ENCODE data around the gene IL5. TPM values are rescaled to one million over a fixed set of nuclear protein-coding genes. Genes with fewer than 3 reads are reported as not detected.

Gene IL5
- total RNA-seq, 4 donors from 2014 or later = not detected

GRCh38 chr5:132501961-132502931, 41.1 kb downstream of the IL5 start:
- Histone ChIP-seq H3K36me3 (no peaks in the 10 kb centered on the region), H3K4me1 (peaks cover 11 to 63% (median 22%) of the 10 kb centered on the region in 3 donors), H3K9me3 (no peaks in the 10 kb centered on the region), H3K27ac (peak overlapping the region in 3 of 4 donors; percentile 97 to 99 (median 98)), H3K27me3 (no peaks in the 10 kb centered on the region), H3K4me3 (no peak overlapping the region)
- no peak for ATAC-seq
- TF ChIP-seq EP300 (IDR thresholded peaks at IDR 0.05) (no peak), POLR2A (IDR thresholded peaks at IDR 0.05) (no peak), POLR2AphosphoS5 (IDR thresholded peaks at IDR 0.05) (no peak), CTCF (IDR thresholded peaks at IDR 0.05) (no peak)
- WGBS, 2 donors (ENCODE audit: low coverage in 1 of 2) = 68% methylated on average over 2 of the region's 10 CpGs; no CpG with 5 or more reads in 1 of the 2 donors

DNA sequence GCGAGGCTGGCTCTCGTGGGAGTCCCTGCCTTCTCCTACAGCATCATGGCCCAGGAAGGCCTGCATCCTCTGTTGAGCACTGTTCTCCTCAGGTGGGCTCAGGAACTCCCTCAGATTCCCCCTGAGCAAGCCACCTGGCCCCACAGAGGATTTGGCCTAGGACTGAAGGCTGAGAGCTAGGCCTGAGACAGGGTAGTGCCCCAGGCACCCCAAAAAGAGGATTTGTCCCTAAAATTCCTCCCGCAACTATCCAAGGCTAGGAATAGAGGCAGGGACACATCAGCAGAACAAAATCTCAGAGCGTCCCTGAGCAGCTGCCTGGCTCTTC, 41.7 kb downstream of the IL5 start:
- no peak for TF ChIP-seq CTCF (IDR thresholded peaks at IDR 0.05)
- TF ChIP-seq EP300 (IDR thresholded peaks at IDR 0.05) = no peak
- TF ChIP-seq POLR2A (IDR thresholded peaks at IDR 0.05) = no peak
- Histone ChIP-seq H3K36me3 (no peaks in the 10 kb centered on the region), H3K27ac (peak overlapping the region in 3 of 4 donors; percentile 97 to 99 (median 98)), H3K27me3 (no peaks in the 10 kb centered on the region), H3K4me3 (no peak overlapping the region), H3K4me1 (peaks cover 9 to 68% (median 26%) of the 10 kb centered on the region in 3 donors), H3K9me3 (no peaks in the 10 kb centered on the region)
- 0 to 64% methylated on average over 1 to 2 of the region's 4 CpGs for WGBS, 2 donors (ENCODE audit: low coverage in 1 of 2)
- no peak for ATAC-seq

GRCh38 chr5:132500931-132501628, 42.2 kb downstream of the IL5 start:
- peak overlapping the region in 3 of 4 donors; percentile 97 to 99 (median 98) for H3K27ac ChIP-seq

GRCh38 chr5:132500244-132500930, 42.9 kb downstream of the IL5 start:
- no peak for ATAC-seq
- H3K4me1 ChIP-seq = peaks cover 2 to 65% (median 20%) of the 10 kb centered on the region in 3 donors
- TF ChIP-seq CTCF (IDR thresholded peaks at IDR 0.05) (no peak), POLR2A (IDR thresholded peaks at IDR 0.05) (no peak), POLR2AphosphoS5 (IDR thresholded peaks at IDR 0.05) (no peak), EP300 (IDR thresholded peaks at IDR 0.05) (no peak)
- WGBS, 2 donors (ENCODE audit: low coverage in 1 of 2) = 100% methylated on average over 1 of the region's 6 CpGs; no CpG with 5 or more reads in 1 of the 2 donors
- H3K9me3 ChIP-seq = no peaks in the 10 kb centered on the region
- peak overlapping the region in 3 of 4 donors; percentile 97 to 99 (median 98) for H3K27ac ChIP-seq
- no peaks in the 10 kb centered on the region for H3K27me3 ChIP-seq
- no peak overlapping the region for H3K4me3 ChIP-seq
- H3K36me3 ChIP-seq = no peaks in the 10 kb centered on the region

More at GRCh38 chr5:132500931-132501628, 42.2 kb downstream of the IL5 start:
- no peak for ATAC-seq
- WGBS, 2 donors (ENCODE audit: low coverage in 1 of 2) = 70 to 80% methylated on average over 2 to 4 of the region's 6 CpGs
- Histone ChIP-seq H3K4me3 (no peak overlapping the region), H3K4me1 (peaks cover 7 to 67% (median 22%) of the 10 kb centered on the region in 3 donors), H3K36me3 (no peaks in the 10 kb centered on the region), H3K27me3 (no peaks in the 10 kb centered on the region), H3K9me3 (no peaks in the 10 kb centered on the region)
- no peak for TF ChIP-seq EP300 (IDR thresholded peaks at IDR 0.05)
- peak; percentile 86 to 92 (median 89) for TF ChIP-seq CTCF (IDR thresholded peaks at IDR 0.05)

All from gastroesophageal sphincter (tissue), 4 donors.